GM19099 (cell line): ENCODE measurements around the gene RSBN1.

Source experiments
- POLR2A ChIP-seq: IDR thresholded peaks from 3 replicates; pipeline ENCODE4 v1.6.1; 2011; ENCODE audit warnings: low read depth; ENCODE audit not compliant: insufficient read length; ENCODE audit errors: extremely low read depth

The RSBN1 gene

GRCh38 chr1:113835686-113836290 lies 23.5 kb upstream of the RSBN1 start:
- no peak for TF ChIP-seq POLR2A

- TF ChIP-seq POLR2A: no peak
Measured at GRCh38 chr1:113834716-113835115, 22.4 kb upstream of the RSBN1 start.

- no peak for TF ChIP-seq POLR2A
Measured at GRCh38 chr1:113830039-113830438, 17.8 kb upstream of the RSBN1 start.

GRCh38 chr1:113821916-113822315 lies 9.6 kb upstream of the RSBN1 start:
- TF ChIP-seq POLR2A: no peak

GRCh38 chr1:113818578-113818977 lies 6.3 kb upstream of the RSBN1 start:
- no peak for TF ChIP-seq POLR2A

- no peak for TF ChIP-seq POLR2A
Measured at GRCh38 chr1:113813218-113813617, 942 bp upstream of the RSBN1 start.

- TF ChIP-seq POLR2A: no peak
Measured at GRCh38 chr1:113812661-113813135, 422 bp upstream of the RSBN1 start.

GRCh38 chr1:113811156-113811887 lies 954 bp downstream of the RSBN1 start:
- TF ChIP-seq POLR2A: no peak

- no peak for TF ChIP-seq POLR2A
Measured at GRCh38 chr1:113809670-113810602, 2.3 kb downstream of the RSBN1 start.

- no peak for TF ChIP-seq POLR2A
Measured at GRCh38 chr1:113808450-113809195, 3.7 kb downstream of the RSBN1 start.

GRCh38 chr1:113805639-113806038 lies 6.6 kb downstream of the RSBN1 start:
- TF ChIP-seq POLR2A: no peak

GRCh38 chr1:113805256-113805531 lies 7.1 kb downstream of the RSBN1 start:
- TF ChIP-seq POLR2A: no peak

- no peak for TF ChIP-seq POLR2A
Measured at GRCh38 chr1:113804421-113805255, 7.6 kb downstream of the RSBN1 start.

- TF ChIP-seq POLR2A: no peak
Measured at GRCh38 chr1:113802367-113803007, 9.8 kb downstream of the RSBN1 start.
